HepG2 (cell line): ENCODE results near the gene L2HGDH. TPM values are rescaled to one million over a fixed set of nuclear protein-coding genes. Genes with fewer than 3 reads are reported as not detected.

Source experiments
- ARID2 ChIP-seq: sonication (generic); formaldehyde crosslinking; IDR thresholded peaks from 2 replicates; pipeline ENCODE4 v1.8.1; 2022; ENCODE audit warnings: mild to moderate bottlenecking, missing genetic modification reagents, borderline replicate concordance
- ARNT2 ChIP-seq: sonication (generic); formaldehyde crosslinking; IDR thresholded peaks from 2 replicates; pipeline ENCODE4 v1.8.0; 2022; ENCODE audit warnings: mild to moderate bottlenecking, low read depth, missing genetic modification reagents, moderate library complexity
- ATAD3A ChIP-seq: sonication (generic); formaldehyde crosslinking; IDR thresholded peaks from 2 replicates; pipeline ENCODE4 v1.4.0; 2020; ENCODE audit warnings: missing genetic modification reagents
- CCDC6 ChIP-seq: sonication (generic); formaldehyde crosslinking; IDR thresholded peaks from 2 replicates; pipeline ENCODE4 v1.8.1; 2022; ENCODE audit warnings: mild to moderate bottlenecking, missing genetic modification reagents, moderate library complexity
- ETV6 ChIP-seq: sonication (generic); formaldehyde crosslinking; conservative IDR thresholded peaks from 2 replicates; pipeline ENCODE4 v1.4.0; 2020; ENCODE audit warnings: missing genetic modification reagents
- FOXC1 ChIP-seq: sonication (generic); formaldehyde crosslinking; IDR thresholded peaks from 2 replicates; pipeline ENCODE4 v1.8.0; 2022; ENCODE audit warnings: mild to moderate bottlenecking, missing genetic modification reagents, borderline replicate concordance
- MED1 ChIP-seq: sonication (generic); formaldehyde crosslinking; IDR thresholded peaks from 2 replicates; pipeline ENCODE4 v1.4.0; 2020; ENCODE audit warnings: missing genetic modification reagents
- PAF1 ChIP-seq: IDR thresholded peaks from 2 replicates; pipeline ENCODE4 v1.6.1; 2016; ENCODE audit warnings: missing genetic modification reagents, missing compliant biosample characterization
- SIN3A ChIP-seq: IDR thresholded peaks from 2 replicates; pipeline ENCODE4 v1.6.1; 2011; ENCODE audit warnings: low read depth, mild to moderate bottlenecking, control low read depth, low read length, borderline replicate concordance
- SIX4 ChIP-seq: sonication (generic); formaldehyde crosslinking; IDR thresholded peaks from 2 replicates; pipeline ENCODE4 v1.4.0; 2020; ENCODE audit warnings: missing genetic modification reagents
- SNAI1 ChIP-seq: sonication (generic); formaldehyde crosslinking; IDR thresholded peaks from 2 replicates; pipeline ENCODE4 v1.5.0; 2020; ENCODE audit warnings: mild to moderate bottlenecking, missing genetic modification reagents, borderline replicate concordance
- THYN1 ChIP-seq: sonication (generic); formaldehyde crosslinking; IDR thresholded peaks from 2 replicates; pipeline ENCODE4 v1.8.1; 2023; ENCODE audit warnings: low read depth, mild to moderate bottlenecking, moderate library complexity, missing genetic modification reagents, borderline replicate concordance
- TSC22D2 ChIP-seq: sonication (generic); formaldehyde crosslinking; IDR thresholded peaks from 2 replicates; pipeline ENCODE4 v1.5.1; 2020; ENCODE audit warnings: missing genetic modification reagents, mild to moderate bottlenecking, borderline replicate concordance
- ZBTB21 ChIP-seq: sonication (generic); formaldehyde crosslinking; IDR thresholded peaks from 2 replicates; pipeline ENCODE4 v1.4.0; 2020; ENCODE audit warnings: missing genetic modification reagents
- ZNF10 ChIP-seq: sonication (generic); formaldehyde crosslinking; IDR thresholded peaks from 2 replicates; pipeline ENCODE4 v1.4.0; 2020; ENCODE audit warnings: mild to moderate bottlenecking, low read depth, missing genetic modification reagents, borderline replicate concordance
- ZNF430 ChIP-seq: sonication (generic); formaldehyde crosslinking; IDR thresholded peaks from 2 replicates; pipeline ENCODE4 v1.9.0; 2021; ENCODE audit warnings: mild to moderate bottlenecking, missing genetic modification reagents
- ZNF446 ChIP-seq: sonication (generic); formaldehyde crosslinking; IDR thresholded peaks from 2 replicates; pipeline ENCODE4 v1.5.0; 2020; ENCODE audit warnings: mild to moderate bottlenecking, missing genetic modification reagents
- ZNF703 ChIP-seq: sonication (generic); formaldehyde crosslinking; IDR thresholded peaks from 2 replicates; pipeline ENCODE4 v1.5.1; 2020; ENCODE audit warnings: missing genetic modification reagents, mild to moderate bottlenecking, moderate library complexity, borderline replicate concordance
- ZNF841 ChIP-seq: sonication (generic); formaldehyde crosslinking; IDR thresholded peaks from 2 replicates; pipeline ENCODE4 v1.8.1; 2023; ENCODE audit warnings: missing genetic modification reagents, borderline replicate concordance
- ZSCAN21 ChIP-seq: sonication (generic); formaldehyde crosslinking; IDR thresholded peaks from 2 replicates; pipeline ENCODE4 v1.8.0; 2022; ENCODE audit warnings: mild to moderate bottlenecking, missing genetic modification reagents, moderate library complexity, borderline replicate concordance
- polyA plus RNA-seq, 8 experiments: library from polyadenylated mRNA; depleted of rRNA in 3 of 8; stranded (reverse) in 7 of 8; unstranded in 1 of 8; fragments of >200 nt; fragmentation: Illumina TruSeq in 4 of 8; extraction: Trizol in 4 of 8; gene quantifications; 2 replicates each; pipeline versions ENCODE4 v1.2.1 to v1.2.3, GENCODE V29; 2011 to 2016; ENCODE audit warnings: low read depth in 4 of 8, missing spikeins in 1 of 8, mixed read lengths in 1 of 8; ENCODE audit not compliant: insufficient read depth in 1 of 8
- total RNA-seq, 5 experiments: library from RNA; depleted of rRNA; stranded (reverse); fragments of >200 nt; fragmentation: Illumina TruSeq; extraction: Trizol; gene quantifications; 2 replicates each; pipeline ENCODE4 v1.2.3, GENCODE V29; 2016; ENCODE audit warnings: low read depth in 1 of 5
- TF ChIP-seq, protein P1 (sequence below): sonication (generic); formaldehyde crosslinking; IDR thresholded peaks from 2 replicates; pipeline ENCODE4 v1.5.0; 2020; ENCODE audit warnings: missing genetic modification reagents, mild to moderate bottlenecking, borderline replicate concordance
- TF ChIP-seq, protein P2 (sequence below): sonication (generic); formaldehyde crosslinking; IDR thresholded peaks from 2 replicates; pipeline ENCODE4 v1.5.1; 2020; ENCODE audit warnings: mild to moderate bottlenecking, missing genetic modification reagents, moderate library complexity
- TF ChIP-seq, protein P3 (sequence below): sonication (generic); formaldehyde crosslinking; IDR thresholded peaks from 2 replicates; pipeline ENCODE4 v1.5.0; 2020; ENCODE audit warnings: mild to moderate bottlenecking, missing genetic modification reagents
- TF ChIP-seq, protein P4 (sequence below): sonication (generic); formaldehyde crosslinking; IDR thresholded peaks from 2 replicates; pipeline ENCODE4 v1.8.0; 2022; ENCODE audit warnings: mild to moderate bottlenecking, missing genetic modification reagents, moderate library complexity

L2HGDH gene
- total and polyA plus RNA-seq, 2 of the 13 experiments (the other 11 are each of a cell fraction or from before 2014, with no cell fraction given) = 3.3 to 5.0 TPM

DNA sequence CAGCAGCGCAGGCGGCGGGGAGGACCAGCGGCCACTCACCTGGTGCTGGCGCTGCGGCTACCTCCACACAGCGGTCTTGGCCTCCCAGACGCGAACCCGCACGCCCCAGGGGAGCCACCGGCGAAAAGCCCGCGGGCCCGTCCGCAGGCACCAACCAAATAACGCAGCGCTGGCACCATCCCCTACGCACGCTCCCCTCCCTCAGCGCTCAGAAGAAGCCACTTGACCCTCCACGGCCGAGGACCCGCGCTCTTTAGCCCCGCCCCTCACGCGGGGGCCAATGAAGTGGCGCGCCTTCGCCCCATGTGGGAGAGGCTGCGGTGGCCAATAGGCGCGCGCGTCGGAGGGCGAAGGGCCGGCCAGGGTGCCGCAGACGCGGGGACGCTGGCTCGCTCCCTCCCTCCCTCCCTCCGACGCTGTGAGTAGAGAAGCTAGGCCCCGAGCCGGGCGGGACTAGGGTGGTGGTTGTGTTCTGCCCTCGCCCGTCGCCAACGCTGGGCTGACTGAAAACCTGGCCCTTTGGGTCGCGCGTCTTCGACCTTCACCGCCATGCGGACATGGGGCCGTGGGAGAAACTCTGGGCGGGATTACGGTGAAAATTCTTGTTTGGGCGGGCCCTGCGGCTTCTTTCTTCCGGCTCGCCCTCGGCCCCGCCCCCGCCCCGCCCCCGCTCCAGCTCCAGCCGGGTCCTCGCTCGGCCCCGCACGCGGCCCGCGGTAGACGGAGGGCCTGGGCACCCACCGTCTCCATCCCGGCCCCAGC, at the start of gene L2HGDH, which contains the start of gene DMAC2L (continued):
- TF ChIP-seq, protein P1, sequence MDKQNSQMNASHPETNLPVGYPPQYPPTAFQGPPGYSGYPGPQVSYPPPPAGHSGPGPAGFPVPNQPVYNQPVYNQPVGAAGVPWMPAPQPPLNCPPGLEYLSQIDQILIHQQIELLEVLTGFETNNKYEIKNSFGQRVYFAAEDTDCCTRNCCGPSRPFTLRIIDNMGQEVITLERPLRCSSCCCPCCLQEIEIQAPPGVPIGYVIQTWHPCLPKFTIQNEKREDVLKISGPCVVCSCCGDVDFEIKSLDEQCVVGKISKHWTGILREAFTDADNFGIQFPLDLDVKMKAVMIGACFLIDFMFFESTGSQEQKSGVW (CRISPR knock-in tag) = peak; percentile 53; the same call in 1 of the 2 replicates
- TF ChIP-seq ETV6 (CRISPR knock-in tag) (peak; percentile 15; the same call in 1 of the 2 replicates), ZNF10 (CRISPR knock-in tag) (no peak), TSC22D2 (no peak), ATAD3A (CRISPR knock-in tag) (no peak), ZBTB21 (no peak), SIX4 (0 out of 2 replicates have a peak, but pooled peaks have one; percentile 31), SIN3A (peak; percentile 81; the same call in 1 of the 2 replicates), SNAI1 (CRISPR knock-in tag) (peak; percentile 86; the same call in 1 of the 2 replicates), ZNF446 (CRISPR knock-in tag) (peak; percentile 83), THYN1 (CRISPR knock-in tag) (no peak), ARID2 (0 out of 2 replicates have a peak, but pooled peaks have one; percentile 51), MED1 (peak; percentile 50), PAF1 (no peak), ARNT2 (CRISPR knock-in tag) (peak; percentile 93), ZSCAN21 (CRISPR knock-in tag) (peak; percentile 83; the same call in 1 of the 2 replicates), ZNF430 (CRISPR knock-in tag) (peak; percentile 90; the same call in 1 of the 2 replicates), ZNF841 (CRISPR knock-in tag) (no peak), ZNF703 (CRISPR knock-in tag) (peak; percentile 78; the same call in 1 of the 2 replicates), FOXC1 (CRISPR knock-in tag) (peak; percentile 87), CCDC6 (peak; percentile 72; the same call in 1 of the 2 replicates)
- TF ChIP-seq, protein P2, sequence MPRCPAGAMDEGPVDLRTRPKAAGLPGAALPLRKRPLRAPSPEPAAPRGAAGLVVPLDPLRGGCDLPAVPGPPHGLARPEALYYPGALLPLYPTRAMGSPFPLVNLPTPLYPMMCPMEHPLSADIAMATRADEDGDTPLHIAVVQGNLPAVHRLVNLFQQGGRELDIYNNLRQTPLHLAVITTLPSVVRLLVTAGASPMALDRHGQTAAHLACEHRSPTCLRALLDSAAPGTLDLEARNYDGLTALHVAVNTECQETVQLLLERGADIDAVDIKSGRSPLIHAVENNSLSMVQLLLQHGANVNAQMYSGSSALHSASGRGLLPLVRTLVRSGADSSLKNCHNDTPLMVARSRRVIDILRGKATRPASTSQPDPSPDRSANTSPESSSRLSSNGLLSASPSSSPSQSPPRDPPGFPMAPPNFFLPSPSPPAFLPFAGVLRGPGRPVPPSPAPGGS (CRISPR knock-in tag) = peak; percentile 95
- TF ChIP-seq, protein P3, sequence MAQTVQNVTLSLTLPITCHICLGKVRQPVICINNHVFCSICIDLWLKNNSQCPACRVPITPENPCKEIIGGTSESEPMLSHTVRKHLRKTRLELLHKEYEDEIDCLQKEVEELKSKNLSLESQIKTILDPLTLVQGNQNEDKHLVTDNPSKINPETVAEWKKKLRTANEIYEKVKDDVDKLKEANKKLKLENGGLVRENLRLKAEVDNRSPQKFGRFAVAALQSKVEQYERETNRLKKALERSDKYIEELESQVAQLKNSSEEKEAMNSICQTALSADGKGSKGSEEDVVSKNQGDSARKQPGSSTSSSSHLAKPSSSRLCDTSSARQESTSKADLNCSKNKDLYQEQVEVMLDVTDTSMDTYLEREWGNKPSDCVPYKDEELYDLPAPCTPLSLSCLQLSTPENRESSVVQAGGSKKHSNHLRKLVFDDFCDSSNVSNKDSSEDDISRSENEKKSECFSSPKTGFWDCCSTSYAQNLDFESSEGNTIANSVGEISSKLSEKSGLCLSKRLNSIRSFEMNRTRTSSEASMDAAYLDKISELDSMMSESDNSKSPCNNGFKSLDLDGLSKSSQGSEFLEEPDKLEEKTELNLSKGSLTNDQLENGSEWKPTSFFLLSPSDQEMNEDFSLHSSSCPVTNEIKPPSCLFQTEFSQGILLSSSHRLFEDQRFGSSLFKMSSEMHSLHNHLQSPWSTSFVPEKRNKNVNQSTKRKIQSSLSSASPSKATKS (CRISPR knock-in tag) = peak; percentile 86; the same call in 1 of the 2 replicates
- TF ChIP-seq, protein P4, sequence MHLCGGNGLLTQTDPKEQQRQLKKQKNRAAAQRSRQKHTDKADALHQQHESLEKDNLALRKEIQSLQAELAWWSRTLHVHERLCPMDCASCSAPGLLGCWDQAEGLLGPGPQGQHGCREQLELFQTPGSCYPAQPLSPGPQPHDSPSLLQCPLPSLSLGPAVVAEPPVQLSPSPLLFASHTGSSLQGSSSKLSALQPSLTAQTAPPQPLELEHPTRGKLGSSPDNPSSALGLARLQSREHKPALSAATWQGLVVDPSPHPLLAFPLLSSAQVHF = no peak; the same call in none of the 2 replicates
